TTC549 (cell line): ENCODE results near the gene PCSK5.
"Not testable (repeated sequence)": the region's sequence is repeated elsewhere in the genome, so short reads cannot be mapped to it uniquely, and the experiment has no call there.

ENCODE experiments used
- FAIRE-seq: peaks from 2 replicates; lab custom pipeline; 2012; peaks lifted over from hg19 to GRCh38; lab: Jason Lieb, UNC

The PCSK5 gene

GRCh38 chr9:76018235-76018634 is 127.8 kb downstream of the PCSK5 start:
- FAIRE-seq = no peak

GRCh38 chr9:76018761-76019160 is 128.3 kb downstream of the PCSK5 start:
- no peak for FAIRE-seq

- FAIRE-seq = no peak
These were observed 130.2 kb downstream of the PCSK5 start for GRCh38 chr9:76020652-76021051.

GRCh38 chr9:76022317-76022716 is 131.8 kb downstream of the PCSK5 start:
- no peak for FAIRE-seq

GRCh38 chr9:76023715-76024195 is 133.3 kb downstream of the PCSK5 start:
- no peak for FAIRE-seq

GRCh38 chr9:76025286-76025685 is 134.8 kb downstream of the PCSK5 start:
- FAIRE-seq = no peak

- FAIRE-seq = no peak
These were observed 136.3 kb downstream of the PCSK5 start for GRCh38 chr9:76026796-76027195.

GRCh38 chr9:76027416-76027815 is 136.9 kb downstream of the PCSK5 start:
- no peak for FAIRE-seq

- no peak for FAIRE-seq
These were observed 137.4 kb downstream of the PCSK5 start for GRCh38 chr9:76027861-76028260.

- FAIRE-seq = no peak
These were observed 141.7 kb downstream of the PCSK5 start for GRCh38 chr9:76032038-76032796.

GRCh38 chr9:76032797-76033373 is 142.4 kb downstream of the PCSK5 start:
- no peak for FAIRE-seq

- FAIRE-seq = no peak
These were observed 143.6 kb downstream of the PCSK5 start for GRCh38 chr9:76034049-76034448.

GRCh38 chr9:76036762-76037161 is 146.3 kb downstream of the PCSK5 start:
- FAIRE-seq = no peak

- no peak for FAIRE-seq
These were observed 147.2 kb downstream of the PCSK5 start for GRCh38 chr9:76037587-76038225.

- no peak for FAIRE-seq
These were observed 148.0 kb downstream of the PCSK5 start for GRCh38 chr9:76038431-76038830.

GRCh38 chr9:76044266-76044819 is 153.9 kb downstream of the PCSK5 start:
- FAIRE-seq = no peak

- no peak for FAIRE-seq
These were observed 154.7 kb downstream of the PCSK5 start for GRCh38 chr9:76045221-76045620.

- FAIRE-seq = no peak
These were observed 158.9 kb downstream of the PCSK5 start for GRCh38 chr9:76049341-76049740.

- FAIRE-seq = no peak
These were observed 177.2 kb downstream of the PCSK5 start for GRCh38 chr9:76067696-76068095.

- FAIRE-seq = no peak
These were observed 187.1 kb downstream of the PCSK5 start for GRCh38 chr9:76077537-76077936.

- not testable (repeated sequence) for FAIRE-seq
These were observed 190.8 kb downstream of the PCSK5 start for GRCh38 chr9:76081281-76081680.

GRCh38 chr9:76082057-76082456 is 191.6 kb downstream of the PCSK5 start:
- no peak for FAIRE-seq

- no peak for FAIRE-seq
These were observed 195.1 kb downstream of the PCSK5 start for GRCh38 chr9:76085596-76085995.
